Neural cell (in vitro differentiated cells): ENCODE data around the gene TF. TPM values are rescaled to one million over a fixed set of nuclear protein-coding genes. Genes with fewer than 3 reads are reported as not detected.

Experiments
- H2AFZ ChIP-seq: fragments of 200-600, 300-800 bp; sonication (generic), shearing (Covaris generic); 2 replicates; pipeline ENCODE4 v1.6.0; 2014; ENCODE audit warnings: low read depth, mild to moderate bottlenecking, antibody characterized with exemption, low read length, moderate library complexity
- H3F3A ChIP-seq: fragments of 200-600 bp; shearing (Covaris generic); 2 replicates; pipeline ENCODE4 v1.6.1; 2016; ENCODE audit warnings: mild to moderate bottlenecking, moderate library complexity, mixed read lengths, antibody characterized with exemption, low read length; ENCODE audit not compliant: insufficient read depth, poor library complexity, severe bottlenecking
- H3K27ac ChIP-seq: fragments of 200-600, 300-800 bp; sonication (generic), shearing (Covaris generic); 2 replicates; pipeline ENCODE4 v1.5.1; 2014; ENCODE audit warnings: mild to moderate bottlenecking, low read length, moderate library complexity
- H3K27me3 ChIP-seq: fragments of 300-800, 200-600 bp; sonication (generic), shearing (Covaris generic); 2 replicates; pipeline ENCODE4 v1.6.0; 2014; ENCODE audit warnings: mild to moderate bottlenecking, low read depth, low read length, moderate library complexity; ENCODE audit not compliant: insufficient read depth
- H3K36me3 ChIP-seq: fragments of 300-800, 200-600 bp; sonication (generic), shearing (Covaris generic); 2 replicates; pipeline ENCODE4 v1.5.1; 2014; ENCODE audit warnings: mild to moderate bottlenecking, antibody characterized with exemption, low read length, moderate library complexity; ENCODE audit not compliant: insufficient read depth
- H3K4me2 ChIP-seq: fragments of 300-800, 200-600 bp; sonication (generic), shearing (Covaris generic); 2 replicates; pipeline ENCODE4 v1.6.0; 2014; ENCODE audit warnings: mild to moderate bottlenecking, low read length
- H3K4me3 ChIP-seq: fragments of 300-800, 200-600 bp; sonication (generic), shearing (Covaris generic); 2 replicates; pipeline ENCODE4 v1.5.1; 2014; ENCODE audit warnings: mild to moderate bottlenecking, low read length, moderate library complexity
- H3K79me2 ChIP-seq: fragments of 200-600 bp; shearing (Covaris generic); replicated peaks from 2 replicates; pipeline ENCODE4 v1.6.0; 2014; ENCODE audit warnings: mild to moderate bottlenecking, low read length, moderate library complexity; ENCODE audit not compliant: insufficient read depth
- H3K9ac ChIP-seq: fragments of 300-800, 200-600 bp; sonication (generic), shearing (Covaris generic); 2 replicates; pipeline ENCODE4 v1.6.1; 2016; ENCODE audit warnings: mild to moderate bottlenecking, low read length, mixed read lengths
- H3K9me2 ChIP-seq: fragments of 200-600 bp; shearing (Covaris generic); 2 replicates; pipeline ENCODE4 v1.6.1; 2016; ENCODE audit warnings: mild to moderate bottlenecking, low read length, mixed read lengths; ENCODE audit not compliant: insufficient read depth
- H3K9me3 ChIP-seq: fragments of 200-600, 300-800 bp; sonication (generic), shearing (Covaris generic); 2 replicates; pipeline ENCODE4 v1.6.1; 2016; ENCODE audit warnings: mild to moderate bottlenecking, mixed run types, low read length, moderate library complexity, mixed read lengths
- H4K20me1 ChIP-seq: fragments of 200-600 bp; shearing (Covaris generic); 2 replicates; pipeline ENCODE4 v1.6.1; 2016; ENCODE audit warnings: mild to moderate bottlenecking, mixed run types; ENCODE audit not compliant: insufficient read depth
- EP300 ChIP-seq: fragments of 450-650 bp; conservative IDR thresholded peaks from 2 replicates; pipeline ENCODE4 v1.6.1; 2014; ENCODE audit warnings: antibody characterized with exemption, mild to moderate bottlenecking, moderate library complexity; ENCODE audit not compliant: poor library complexity, severe bottlenecking
- EZH2 ChIP-seq: fragments of 200-600, 300-800 bp; shearing (Covaris generic), sonication (generic); IDR thresholded peaks from 2 replicates; pipeline ENCODE4 v1.6.1; 2014; ENCODE audit warnings: antibody characterized with exemption, low read length, borderline replicate concordance, mild to moderate bottlenecking; ENCODE audit not compliant: insufficient read depth, poor library complexity, severe bottlenecking
- MXI1 ChIP-seq: fragments of 450-650 bp; conservative IDR thresholded peaks from 2 replicates; pipeline ENCODE4 v1.6.1; 2014; ENCODE audit warnings: antibody characterized with exemption, mild to moderate bottlenecking; ENCODE audit not compliant: poor library complexity, severe bottlenecking
- POLR2AphosphoS5 ChIP-seq: IDR thresholded peaks from 2 replicates; pipeline ENCODE4 v1.6.1; 2012
- RAD21 ChIP-seq: fragments of 450-650 bp; conservative IDR thresholded peaks from 2 replicates; pipeline ENCODE4 v1.6.1; 2014; ENCODE audit warnings: antibody characterized with exemption, mild to moderate bottlenecking, moderate library complexity
- SMC3 ChIP-seq: fragments of 450-650 bp; conservative IDR thresholded peaks from 2 replicates; pipeline ENCODE4 v1.6.1; 2014; ENCODE audit warnings: antibody characterized with exemption, mild to moderate bottlenecking, moderate library complexity; ENCODE audit not compliant: poor library complexity
- TAF1 ChIP-seq: IDR thresholded peaks from 2 replicates; pipeline ENCODE4 v1.6.1; 2012; ENCODE audit warnings: low read depth
- polyA plus RNA-seq: library from polyadenylated mRNA; depleted of rRNA; stranded (reverse); fragments of >200 nt; gene quantifications from 2 replicates; pipeline ENCODE4 v1.2.3, GENCODE V29; 2014
- TF ChIP-seq, protein P1 (sequence below): IDR thresholded peaks from 2 replicates; pipeline ENCODE4 v1.6.1; 2012; ENCODE audit warnings: borderline replicate concordance
- TF ChIP-seq, protein P2 (sequence below): fragments of 450-650 bp; IDR thresholded peaks from 2 replicates; pipeline ENCODE4 v1.5.1; 2014; ENCODE audit warnings: antibody characterized with exemption, mild to moderate bottlenecking, moderate library complexity; ENCODE audit not compliant: poor library complexity, severe bottlenecking

TF gene
- polyA plus RNA-seq, 1 donor from 2014 or later: 1.4 TPM

DNA sequence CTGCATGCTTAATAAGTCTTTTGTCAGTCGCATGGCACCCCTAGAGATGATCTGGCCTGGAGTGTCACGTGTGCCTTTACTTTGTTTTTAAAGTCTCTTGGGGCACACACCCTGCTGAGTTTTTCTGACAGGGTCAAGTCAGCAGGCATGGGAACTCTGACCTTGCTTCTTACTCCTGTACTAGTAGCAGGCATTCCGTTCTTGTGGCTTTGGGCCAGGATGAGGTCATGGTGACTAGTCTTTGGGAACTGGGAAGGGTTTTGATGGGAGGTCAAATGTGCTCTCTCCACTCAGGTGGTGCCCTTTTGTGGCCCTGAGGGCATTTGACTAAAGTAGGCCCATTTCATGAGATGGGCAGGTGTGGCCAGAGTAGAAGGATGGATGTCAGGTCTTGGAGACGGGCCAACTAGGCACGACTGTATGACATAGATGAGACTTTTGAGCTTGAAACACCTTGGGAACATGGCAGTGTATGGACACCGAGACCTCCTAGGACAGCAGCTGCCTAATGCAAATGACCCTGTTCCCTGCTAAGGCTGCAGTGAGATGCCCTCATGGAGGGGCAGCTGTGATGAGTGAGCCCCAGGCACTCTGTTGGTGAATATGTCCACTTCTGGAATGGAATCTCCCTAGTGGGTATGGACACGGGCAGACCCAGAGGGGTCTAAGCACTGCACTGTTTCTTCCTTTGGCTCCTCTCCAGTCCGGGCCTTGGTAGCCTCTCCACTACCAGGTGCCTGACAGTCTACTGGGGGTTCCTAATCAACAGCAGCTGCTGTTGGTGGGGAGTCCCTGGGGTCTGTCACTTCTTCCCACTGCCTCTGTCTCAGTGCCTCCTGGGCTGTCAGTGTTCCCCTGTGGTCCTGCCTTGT lies 75.8 kb downstream of the TF start:
- Histone ChIP-seq H3K27ac (no peak overlapping the region), H3K79me2 (no peaks in the 10 kb centered on the region), H2AFZ (no peak overlapping the region), H3K4me2 (no peak overlapping the region), H3K9me3 (no peaks in the 10 kb centered on the region), H3K9ac (no peak overlapping the region), H4K20me1 (no peaks in the 10 kb centered on the region), H3K9me2 (no peaks in the 10 kb centered on the region), H3K36me3 (peaks cover 16% of the 10 kb centered on the region), H3F3A (no peaks in the 10 kb centered on the region), H3K27me3 (no peaks in the 10 kb centered on the region), H3K4me3 (no peak overlapping the region)
- no peak for TF ChIP-seq EP300
- TF ChIP-seq, protein P1, sequence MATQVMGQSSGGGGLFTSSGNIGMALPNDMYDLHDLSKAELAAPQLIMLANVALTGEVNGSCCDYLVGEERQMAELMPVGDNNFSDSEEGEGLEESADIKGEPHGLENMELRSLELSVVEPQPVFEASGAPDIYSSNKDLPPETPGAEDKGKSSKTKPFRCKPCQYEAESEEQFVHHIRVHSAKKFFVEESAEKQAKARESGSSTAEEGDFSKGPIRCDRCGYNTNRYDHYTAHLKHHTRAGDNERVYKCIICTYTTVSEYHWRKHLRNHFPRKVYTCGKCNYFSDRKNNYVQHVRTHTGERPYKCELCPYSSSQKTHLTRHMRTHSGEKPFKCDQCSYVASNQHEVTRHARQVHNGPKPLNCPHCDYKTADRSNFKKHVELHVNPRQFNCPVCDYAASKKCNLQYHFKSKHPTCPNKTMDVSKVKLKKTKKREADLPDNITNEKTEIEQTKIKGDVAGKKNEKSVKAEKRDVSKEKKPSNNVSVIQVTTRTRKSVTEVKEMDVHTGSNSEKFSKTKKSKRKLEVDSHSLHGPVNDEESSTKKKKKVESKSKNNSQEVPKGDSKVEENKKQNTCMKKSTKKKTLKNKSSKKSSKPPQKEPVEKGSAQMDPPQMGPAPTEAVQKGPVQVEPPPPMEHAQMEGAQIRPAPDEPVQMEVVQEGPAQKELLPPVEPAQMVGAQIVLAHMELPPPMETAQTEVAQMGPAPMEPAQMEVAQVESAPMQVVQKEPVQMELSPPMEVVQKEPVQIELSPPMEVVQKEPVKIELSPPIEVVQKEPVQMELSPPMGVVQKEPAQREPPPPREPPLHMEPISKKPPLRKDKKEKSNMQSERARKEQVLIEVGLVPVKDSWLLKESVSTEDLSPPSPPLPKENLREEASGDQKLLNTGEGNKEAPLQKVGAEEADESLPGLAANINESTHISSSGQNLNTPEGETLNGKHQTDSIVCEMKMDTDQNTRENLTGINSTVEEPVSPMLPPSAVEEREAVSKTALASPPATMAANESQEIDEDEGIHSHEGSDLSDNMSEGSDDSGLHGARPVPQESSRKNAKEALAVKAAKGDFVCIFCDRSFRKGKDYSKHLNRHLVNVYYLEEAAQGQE: no peak
- no peak for TF ChIP-seq TAF1
- no peak for TF ChIP-seq MXI1
- no peak for TF ChIP-seq RAD21
- TF ChIP-seq SMC3: no peak
- TF ChIP-seq, protein P2, sequence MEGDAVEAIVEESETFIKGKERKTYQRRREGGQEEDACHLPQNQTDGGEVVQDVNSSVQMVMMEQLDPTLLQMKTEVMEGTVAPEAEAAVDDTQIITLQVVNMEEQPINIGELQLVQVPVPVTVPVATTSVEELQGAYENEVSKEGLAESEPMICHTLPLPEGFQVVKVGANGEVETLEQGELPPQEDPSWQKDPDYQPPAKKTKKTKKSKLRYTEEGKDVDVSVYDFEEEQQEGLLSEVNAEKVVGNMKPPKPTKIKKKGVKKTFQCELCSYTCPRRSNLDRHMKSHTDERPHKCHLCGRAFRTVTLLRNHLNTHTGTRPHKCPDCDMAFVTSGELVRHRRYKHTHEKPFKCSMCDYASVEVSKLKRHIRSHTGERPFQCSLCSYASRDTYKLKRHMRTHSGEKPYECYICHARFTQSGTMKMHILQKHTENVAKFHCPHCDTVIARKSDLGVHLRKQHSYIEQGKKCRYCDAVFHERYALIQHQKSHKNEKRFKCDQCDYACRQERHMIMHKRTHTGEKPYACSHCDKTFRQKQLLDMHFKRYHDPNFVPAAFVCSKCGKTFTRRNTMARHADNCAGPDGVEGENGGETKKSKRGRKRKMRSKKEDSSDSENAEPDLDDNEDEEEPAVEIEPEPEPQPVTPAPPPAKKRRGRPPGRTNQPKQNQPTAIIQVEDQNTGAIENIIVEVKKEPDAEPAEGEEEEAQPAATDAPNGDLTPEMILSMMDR: no peak
- no peak for TF ChIP-seq POLR2AphosphoS5
- no peak for TF ChIP-seq EZH2

DNA sequence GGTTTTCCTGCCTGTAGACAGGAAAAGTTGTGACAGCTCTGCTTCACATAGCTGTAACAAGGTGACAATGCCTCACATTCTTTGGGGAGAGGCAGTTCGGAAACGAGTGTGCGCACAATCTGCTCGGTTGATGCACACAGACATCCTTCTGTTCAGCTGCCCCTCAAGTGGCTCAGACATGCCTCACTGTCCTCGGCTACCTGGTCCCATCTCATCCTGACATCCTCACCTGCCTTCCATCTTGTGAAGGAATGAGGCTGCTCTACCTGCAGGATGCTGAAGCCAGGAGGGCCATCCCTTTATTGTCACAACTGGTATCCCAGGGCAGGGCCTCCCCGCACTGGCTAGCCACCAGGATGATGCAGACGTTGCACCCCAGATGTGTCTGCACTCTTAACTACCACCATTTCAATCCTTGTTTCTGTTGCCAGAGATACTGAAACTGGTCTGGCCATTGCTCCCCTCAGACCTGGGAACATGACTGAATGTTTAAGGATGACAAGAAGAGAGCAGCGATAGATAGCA lies 78.8 kb downstream of the TF start:
- H3F3A ChIP-seq: no peaks in the 10 kb centered on the region
- H3K27ac ChIP-seq: no peak overlapping the region
- no peak for TF ChIP-seq EP300
- peaks cover 9% of the 10 kb centered on the region for H3K36me3 ChIP-seq
- H3K9me2 ChIP-seq: no peaks in the 10 kb centered on the region
- H3K4me3 ChIP-seq: no peak overlapping the region
- H3K9me3 ChIP-seq: no peaks in the 10 kb centered on the region
- no peak overlapping the region for H3K4me2 ChIP-seq
- H4K20me1 ChIP-seq: no peaks in the 10 kb centered on the region
- no peak overlapping the region for H3K9ac ChIP-seq
- H2AFZ ChIP-seq: no peak overlapping the region
- no peaks in the 10 kb centered on the region for H3K27me3 ChIP-seq
- no peaks in the 10 kb centered on the region for H3K79me2 ChIP-seq
